DMS 273 (cell line): ENCODE measurements around the gene LAMA5.

Experiments used
- DNase-seq: peaks from one replicate; lab custom pipeline; 2025; ENCODE audit not compliant: unreplicated experiment; lab: John Stamatoyannopoulos, UW

The LAMA5 gene

DNA sequence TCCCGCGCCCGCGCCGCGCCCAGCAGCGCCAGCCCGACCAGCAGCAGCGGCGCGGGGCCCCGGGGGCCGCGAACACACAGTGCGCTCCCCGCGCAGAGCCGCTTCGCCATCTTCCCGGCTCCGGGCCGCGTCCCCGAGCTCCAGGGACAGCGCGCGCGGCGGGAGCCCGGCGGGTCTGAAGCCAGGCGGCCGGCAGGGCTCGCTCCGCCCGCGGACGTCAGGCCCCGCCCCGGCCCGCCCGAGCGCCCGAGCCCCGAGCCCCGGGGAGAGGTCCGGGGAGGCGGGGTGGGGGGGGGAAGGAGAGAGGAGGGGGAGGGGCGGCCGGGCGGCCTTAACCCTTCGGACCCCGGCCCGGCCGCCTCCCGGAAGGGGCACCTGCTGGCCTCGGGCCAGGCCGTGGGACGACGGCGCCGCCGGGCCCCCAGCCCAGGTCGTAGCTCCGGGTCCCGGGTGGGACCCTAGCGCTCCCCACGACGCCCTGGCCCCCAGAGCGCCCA, at the start of gene LAMA5:
LAMA5 (minus strand) TSS at position 177 of the 497 bp plus-strand sequence; CDS start at position 110, 67 bp downstream.
- DNase-seq: peak; percentile 72

DNA sequence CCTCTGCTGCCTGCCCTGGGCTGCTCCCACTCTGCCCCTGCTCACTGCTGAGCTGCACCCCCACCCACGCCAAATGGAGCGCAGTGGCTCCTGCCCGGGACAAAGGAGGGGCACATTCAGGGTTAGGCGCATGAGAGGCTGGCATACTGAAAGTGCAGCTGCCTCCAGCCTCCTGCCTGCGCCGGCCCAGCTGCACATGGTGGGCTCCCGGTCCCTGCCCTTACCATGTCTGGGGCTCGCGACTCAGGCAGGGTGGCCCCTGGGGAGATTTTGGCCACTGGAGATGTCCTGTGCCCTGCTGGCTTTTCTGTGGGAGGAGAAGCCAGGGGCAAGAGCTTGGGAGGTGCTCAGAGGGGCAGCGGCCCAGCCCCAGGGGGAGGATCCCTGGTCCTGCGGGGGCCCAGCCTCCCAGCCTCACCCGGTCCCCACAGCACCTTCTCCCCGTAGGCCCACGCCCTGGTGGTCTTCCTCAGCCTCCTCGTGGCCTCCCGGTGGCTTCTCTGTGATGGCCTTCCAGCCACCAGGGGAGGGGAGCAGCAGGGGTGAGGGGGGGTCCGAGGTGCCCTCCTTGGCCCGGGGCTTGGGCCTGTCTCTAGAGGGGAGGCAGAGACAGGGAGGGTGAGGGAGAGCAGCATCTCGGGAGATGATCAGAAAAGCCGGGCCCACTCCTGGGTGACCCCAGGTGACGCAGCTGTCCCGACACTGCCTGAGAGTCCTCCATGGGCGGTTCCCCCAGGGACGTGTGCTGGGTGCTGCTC, 48.4 kb upstream of the LAMA5 start:
- no peak for DNase-seq

DNA sequence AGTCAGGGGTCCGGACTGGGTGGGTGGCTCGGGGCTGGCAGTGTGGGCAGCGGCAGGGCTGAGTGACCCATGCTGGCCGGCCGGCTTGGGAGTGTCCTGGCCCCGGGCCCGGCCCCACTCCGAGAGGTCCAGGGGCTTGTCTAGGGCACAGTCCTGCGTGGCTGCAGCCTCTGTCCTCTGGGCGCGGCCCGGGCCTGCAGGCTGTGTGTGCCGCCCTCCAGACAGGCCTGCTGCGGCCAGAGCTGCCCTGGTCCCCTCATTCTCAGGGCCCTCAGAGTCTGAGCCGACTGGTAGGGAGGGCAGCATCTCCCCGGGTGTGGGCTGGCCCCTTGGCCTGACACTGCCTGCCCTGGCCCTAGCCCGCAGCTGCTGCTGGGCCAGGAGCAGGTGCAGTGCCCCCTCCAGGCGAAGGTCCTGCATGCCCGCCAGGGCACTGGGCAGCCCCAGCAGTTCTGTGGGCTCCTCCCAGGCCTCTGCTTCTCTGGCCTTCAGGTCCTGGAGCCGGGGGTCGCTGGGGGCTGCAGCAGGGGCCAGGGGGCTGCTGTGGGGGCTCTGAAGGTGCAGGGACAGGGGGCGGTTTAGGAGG, 46.9 kb upstream of the LAMA5 start:
- peak; percentile 50 for DNase-seq

- no peak for DNase-seq
Measured at GRCh38 chr20:62413025-62413570, 46.0 kb upstream of the LAMA5 start.

DNA sequence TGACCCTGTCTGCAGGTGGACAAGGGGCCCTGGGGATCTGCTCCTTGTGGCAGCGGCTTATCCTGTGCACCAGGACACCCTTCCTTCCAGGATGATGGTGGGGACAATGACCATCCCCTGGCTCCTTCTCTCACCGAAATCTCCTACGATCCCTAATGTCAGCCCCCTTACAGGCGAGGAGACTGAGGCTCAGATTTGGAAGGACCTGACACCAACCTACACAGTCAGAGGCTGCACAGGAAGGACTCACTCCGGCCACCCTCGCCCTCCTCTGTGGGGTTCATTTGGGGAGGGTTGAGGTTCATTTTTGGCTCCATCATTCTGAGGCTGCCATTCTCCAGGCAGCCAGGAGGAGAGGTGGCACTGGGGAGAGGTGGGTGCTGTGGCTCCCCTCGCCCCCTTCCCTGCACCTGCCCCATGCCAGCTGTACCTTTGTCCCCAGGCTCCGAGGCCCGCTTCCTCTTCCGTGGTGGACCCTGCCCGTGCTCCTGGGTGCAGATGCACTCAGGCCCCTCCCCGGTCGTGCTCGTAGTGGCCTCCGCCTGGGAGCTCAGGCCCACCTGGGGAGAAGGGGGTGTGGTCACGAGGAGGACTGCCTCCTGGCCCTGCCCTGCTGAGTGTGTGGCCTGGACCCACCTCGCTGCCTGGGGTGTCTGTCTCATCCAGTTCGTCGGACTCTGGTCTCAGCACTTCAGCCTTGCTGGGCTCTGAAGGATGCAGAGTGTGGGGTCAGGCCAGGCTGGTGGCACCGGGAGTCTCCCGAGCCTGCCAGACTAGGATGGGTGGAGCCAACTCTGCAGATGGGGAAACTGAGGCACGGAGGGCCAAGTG, 45.3 kb upstream of the LAMA5 start:
- no peak for DNase-seq

DNA sequence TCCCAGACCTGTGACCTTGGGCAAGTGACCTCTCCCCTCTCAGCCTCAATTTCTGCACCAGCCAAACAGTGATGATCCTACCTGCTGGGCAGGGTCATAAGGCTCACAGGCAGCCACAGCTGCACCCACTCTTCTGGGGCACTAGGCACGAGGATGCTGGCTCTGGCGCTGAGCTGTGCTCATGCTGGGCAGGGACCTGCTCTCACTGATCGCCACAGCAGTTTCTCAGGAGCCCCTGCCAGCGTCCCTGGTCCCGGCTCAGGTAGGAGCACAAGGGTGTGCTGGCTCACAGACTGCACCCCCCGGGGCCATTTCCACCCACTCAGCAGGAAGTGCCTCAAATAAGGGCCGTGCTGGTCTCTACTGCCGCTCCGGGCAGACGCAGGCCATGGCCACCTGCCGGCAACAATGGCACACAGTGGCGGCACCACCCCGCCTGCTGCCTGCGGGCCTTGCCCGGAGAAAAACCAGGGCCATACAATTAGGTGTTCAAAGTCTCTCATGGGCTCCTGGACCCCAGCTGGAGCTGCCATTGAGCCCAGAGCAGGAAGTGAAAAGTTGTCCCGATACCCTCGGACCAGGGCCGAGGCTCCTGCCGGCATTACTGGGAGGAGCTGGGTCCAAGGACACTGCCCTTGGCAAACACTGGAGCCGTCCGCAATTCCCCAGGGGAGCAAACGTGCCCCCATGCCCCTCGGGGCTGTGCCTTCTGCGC, 44.5 kb upstream of the LAMA5 start:
- no peak for DNase-seq

DNA sequence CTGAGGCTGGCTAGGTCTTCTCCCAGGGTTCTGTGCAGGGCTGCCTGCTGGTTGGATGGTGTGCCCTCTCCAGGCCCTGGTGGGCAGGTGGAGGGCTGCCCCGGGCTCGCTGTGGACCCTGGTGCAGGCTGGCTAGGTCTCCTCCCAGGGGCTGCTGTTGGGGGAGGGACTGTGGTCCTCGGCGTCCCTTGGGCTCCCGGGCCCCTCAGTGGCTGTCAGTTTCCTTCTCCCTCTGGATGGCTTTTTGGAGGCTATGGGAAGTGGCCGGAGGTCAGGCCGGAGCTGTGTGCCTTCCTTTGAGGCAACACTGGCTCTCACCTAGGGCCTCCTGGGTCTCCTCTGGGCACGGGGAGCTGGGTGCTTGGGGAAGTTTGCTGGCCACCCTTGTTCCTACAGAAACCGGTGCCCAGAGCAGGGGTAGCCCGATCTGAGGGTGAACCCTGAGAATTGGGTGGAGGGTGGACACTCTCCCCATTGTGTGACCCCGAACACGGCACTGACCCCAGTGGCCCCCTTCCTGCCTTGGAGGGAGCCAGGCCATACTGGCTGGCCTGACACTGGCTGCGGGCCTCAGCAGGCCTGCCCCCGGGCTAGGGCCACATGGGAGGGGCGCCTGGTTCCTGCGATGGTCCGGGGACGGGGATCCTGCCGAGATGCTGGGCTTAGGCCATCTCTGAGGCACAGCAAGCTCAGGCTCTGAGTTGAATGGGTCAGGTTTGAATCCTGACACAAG, 43.8 kb upstream of the LAMA5 start:
- no peak for DNase-seq

- peak; percentile 82 for DNase-seq
Measured at GRCh38 chr20:62409931-62410745, 43.0 kb upstream of the LAMA5 start.

DNA sequence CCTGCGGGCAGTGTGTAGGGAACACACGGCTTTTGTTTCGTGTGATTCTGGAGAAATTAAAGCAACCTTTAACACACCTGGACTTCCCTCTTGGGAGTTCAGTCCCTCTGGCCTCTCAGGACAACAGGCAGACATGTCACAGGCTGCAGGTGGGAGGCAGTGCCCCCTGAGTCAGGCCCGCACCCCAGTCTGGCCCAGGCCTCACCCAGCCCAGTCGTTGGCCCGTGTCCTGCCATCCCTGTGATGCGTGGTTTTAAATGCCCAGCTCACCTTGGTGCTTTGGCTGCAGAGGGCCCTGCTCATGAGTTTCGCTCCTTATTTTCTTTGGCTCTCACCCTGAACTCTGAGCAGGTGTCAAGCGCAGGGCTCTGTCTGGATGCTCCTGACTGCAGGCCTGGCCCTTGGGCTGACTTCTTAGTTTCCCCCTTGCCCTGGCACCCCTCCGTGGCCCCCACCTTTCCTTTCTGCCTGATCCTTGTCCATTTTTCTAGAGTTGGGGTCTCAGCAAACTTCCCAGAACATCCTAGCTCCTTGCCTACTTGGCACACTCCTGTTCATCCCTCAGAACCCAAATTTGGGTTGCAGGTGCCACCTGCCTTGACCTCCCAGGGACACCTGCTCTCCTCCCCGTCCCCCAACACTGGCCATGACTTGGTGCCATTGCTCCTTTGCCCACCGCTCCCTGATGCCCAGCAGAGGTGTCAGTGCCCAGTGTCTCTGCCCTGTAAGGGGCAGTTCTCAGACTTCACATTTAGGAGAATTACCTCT, 42.2 kb upstream of the LAMA5 start:
- DNase-seq: no peak

- DNase-seq: no peak
Measured at GRCh38 chr20:62408640-62409039, 41.5 kb upstream of the LAMA5 start.

GRCh38 chr20:62408055-62408454, 40.9 kb upstream of the LAMA5 start:
- no peak for DNase-seq

GRCh38 chr20:62407221-62407992, 40.3 kb upstream of the LAMA5 start, which contains the start of gene CABLES2:
Gene CABLES2, minus strand, starts transcription at chr20:62407285. Its CDS starts 9 bp downstream, at chr20:62407276.
- DNase-seq: peak; percentile 98

- DNase-seq: no peak
Measured at GRCh38 chr20:62406635-62407176, 39.6 kb upstream of the LAMA5 start.

DNA sequence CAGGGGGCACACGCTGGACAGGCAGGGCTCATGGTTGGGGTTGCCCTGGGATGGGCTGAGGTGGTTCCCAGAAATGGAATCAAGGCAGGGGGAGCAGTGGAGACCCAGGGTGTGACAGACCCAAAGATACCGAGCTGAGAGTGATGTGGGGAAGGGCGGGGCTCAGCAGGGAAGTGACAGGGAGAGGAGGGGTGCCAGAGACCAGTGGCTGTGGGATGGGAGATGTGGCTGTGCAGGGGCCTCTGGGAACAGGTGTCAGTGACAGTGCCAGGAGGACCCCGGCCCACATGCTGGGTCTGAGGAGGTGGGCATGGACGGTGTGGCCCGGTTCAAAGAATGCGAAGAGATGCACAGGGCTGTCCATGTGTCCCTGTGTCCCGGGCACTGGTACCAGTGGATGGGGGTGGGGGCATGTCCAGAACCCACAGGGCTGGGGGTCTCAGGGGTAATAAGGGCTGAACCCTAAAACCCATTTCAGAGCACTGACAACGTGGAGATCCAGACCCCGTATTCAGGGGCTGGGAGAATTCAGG, 38.9 kb upstream of the LAMA5 start:
- no peak for DNase-seq

GRCh38 chr20:62405108-62405980, 38.2 kb upstream of the LAMA5 start:
- DNase-seq: peak; percentile 47

DNA sequence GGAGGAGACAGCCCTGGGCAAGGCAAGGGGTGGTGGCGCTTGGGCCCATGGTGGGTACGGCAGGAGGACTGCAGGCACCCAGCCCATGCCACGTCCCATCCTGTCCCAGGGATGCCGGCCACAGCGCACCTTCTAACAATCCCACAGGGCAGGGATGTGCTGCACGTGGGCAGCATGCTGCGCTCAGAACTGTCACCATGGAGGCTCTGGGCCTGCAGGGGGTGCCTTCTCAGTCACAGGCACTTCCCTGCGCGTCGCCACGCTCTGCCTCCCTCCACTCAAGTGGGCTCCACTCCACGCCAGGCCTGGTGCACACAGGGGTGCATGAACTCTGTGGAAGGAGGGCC, 37.6 kb upstream of the LAMA5 start:
- DNase-seq: no peak
